GM06990 (cell line): ENCODE results near the gene CCSER2.
"Not testable (repeated sequence)": the region's sequence is repeated elsewhere in the genome, so short reads cannot be mapped to it uniquely, and the experiment has no call there.

Source experiments
- DNase-seq: peaks from one replicate; pipeline ENCODE4 v3.0.0-alpha.2; 2011; ENCODE audit not compliant: insufficient read length; ENCODE audit errors: extremely low read depth
- H3K27me3 ChIP-seq: replicated peaks from 2 replicates; pipeline ENCODE4 v1.6.0; 2011; ENCODE audit warnings: low read length; ENCODE audit not compliant: control insufficient read depth, insufficient read depth
- H3K36me3 ChIP-seq: 2 replicates; pipeline ENCODE4 v1.5.1; 2011; ENCODE audit warnings: low read length; ENCODE audit not compliant: control insufficient read depth, insufficient read depth
- H3K4me3 ChIP-seq: replicated peaks from 2 replicates; pipeline ENCODE4 v1.5.1; 2011; ENCODE audit warnings: low read depth, mild to moderate bottlenecking, control low read depth, low read length
- TF ChIP-seq, protein P1 (sequence below): IDR thresholded peaks from 2 replicates; pipeline ENCODE4 v1.5.1; 2011; ENCODE audit warnings: low read length, control low read depth, mild to moderate bottlenecking, inconsistent platforms; ENCODE audit not compliant: insufficient read depth, poor library complexity, severe bottlenecking

The CCSER2 gene

GRCh38 chr10:84497978-84498377, 169.6 kb downstream of the CCSER2 start:
- TF ChIP-seq, protein P1, sequence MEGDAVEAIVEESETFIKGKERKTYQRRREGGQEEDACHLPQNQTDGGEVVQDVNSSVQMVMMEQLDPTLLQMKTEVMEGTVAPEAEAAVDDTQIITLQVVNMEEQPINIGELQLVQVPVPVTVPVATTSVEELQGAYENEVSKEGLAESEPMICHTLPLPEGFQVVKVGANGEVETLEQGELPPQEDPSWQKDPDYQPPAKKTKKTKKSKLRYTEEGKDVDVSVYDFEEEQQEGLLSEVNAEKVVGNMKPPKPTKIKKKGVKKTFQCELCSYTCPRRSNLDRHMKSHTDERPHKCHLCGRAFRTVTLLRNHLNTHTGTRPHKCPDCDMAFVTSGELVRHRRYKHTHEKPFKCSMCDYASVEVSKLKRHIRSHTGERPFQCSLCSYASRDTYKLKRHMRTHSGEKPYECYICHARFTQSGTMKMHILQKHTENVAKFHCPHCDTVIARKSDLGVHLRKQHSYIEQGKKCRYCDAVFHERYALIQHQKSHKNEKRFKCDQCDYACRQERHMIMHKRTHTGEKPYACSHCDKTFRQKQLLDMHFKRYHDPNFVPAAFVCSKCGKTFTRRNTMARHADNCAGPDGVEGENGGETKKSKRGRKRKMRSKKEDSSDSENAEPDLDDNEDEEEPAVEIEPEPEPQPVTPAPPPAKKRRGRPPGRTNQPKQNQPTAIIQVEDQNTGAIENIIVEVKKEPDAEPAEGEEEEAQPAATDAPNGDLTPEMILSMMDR, result no peak
- no peak for DNase-seq
- Histone ChIP-seq H3K36me3 (no peaks in the 10 kb centered on the region), H3K4me3 (no peak overlapping the region), H3K27me3 (no peaks in the 10 kb centered on the region)

DNA sequence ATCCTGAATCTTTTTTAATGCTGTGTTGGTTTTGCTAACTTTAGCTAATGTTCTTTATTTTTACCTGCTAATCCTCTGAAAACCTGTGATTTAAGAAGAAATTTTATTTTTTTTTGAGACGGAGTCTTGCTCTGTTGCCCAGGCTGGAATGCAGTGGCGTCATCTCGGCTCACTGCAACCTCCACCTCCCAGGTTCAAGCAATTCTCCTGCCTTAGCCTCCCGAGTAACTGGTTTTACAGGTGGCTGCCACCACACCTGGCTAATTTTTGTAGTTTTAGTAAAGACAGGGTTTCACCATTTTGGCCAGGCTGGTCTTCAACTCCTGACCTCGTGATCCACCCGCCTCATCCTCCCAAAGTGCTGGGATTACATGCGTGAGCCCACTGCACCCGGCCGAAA, 170.7 kb downstream of the CCSER2 start:
- not testable (repeated sequence) for H3K27me3 ChIP-seq, H3K4me3 ChIP-seq, DNase-seq, H3K36me3 ChIP-seq

DNA sequence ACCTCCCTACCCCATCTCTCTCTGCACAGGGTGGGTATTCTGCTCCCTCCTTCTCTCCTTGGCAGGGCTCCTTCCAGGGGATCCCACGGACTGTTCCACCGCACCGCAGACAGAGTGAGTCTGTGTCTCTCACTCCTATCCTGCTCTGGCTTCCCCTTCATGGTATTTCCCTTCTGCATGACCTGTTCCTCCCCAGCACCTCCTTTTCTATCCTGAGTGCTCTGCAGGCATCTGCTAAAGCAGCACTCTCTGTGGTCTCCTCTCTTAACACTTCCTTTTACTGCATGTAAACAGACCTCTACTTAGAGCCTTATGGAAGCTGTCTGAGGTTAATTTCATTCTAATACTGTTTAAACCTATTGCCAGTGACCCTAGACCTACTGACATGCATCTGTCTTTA, 171.5 kb downstream of the CCSER2 start:
- no peak for DNase-seq
- H3K4me3 ChIP-seq, result no peak overlapping the region
- TF ChIP-seq, protein P1, result no peak
- H3K27me3 ChIP-seq, result no peaks in the 10 kb centered on the region
- H3K36me3 ChIP-seq, result no peaks in the 10 kb centered on the region

- TF ChIP-seq, protein P1, result no peak
- Histone ChIP-seq H3K36me3 (no peaks in the 10 kb centered on the region; the same call in 1 of the 2 replicates), H3K27me3 (no peaks in the 10 kb centered on the region), H3K4me3 (no peak overlapping the region)
- no peak for DNase-seq
Observed at GRCh38 chr10:84510121-84510520, 181.7 kb downstream of the CCSER2 start.

DNA sequence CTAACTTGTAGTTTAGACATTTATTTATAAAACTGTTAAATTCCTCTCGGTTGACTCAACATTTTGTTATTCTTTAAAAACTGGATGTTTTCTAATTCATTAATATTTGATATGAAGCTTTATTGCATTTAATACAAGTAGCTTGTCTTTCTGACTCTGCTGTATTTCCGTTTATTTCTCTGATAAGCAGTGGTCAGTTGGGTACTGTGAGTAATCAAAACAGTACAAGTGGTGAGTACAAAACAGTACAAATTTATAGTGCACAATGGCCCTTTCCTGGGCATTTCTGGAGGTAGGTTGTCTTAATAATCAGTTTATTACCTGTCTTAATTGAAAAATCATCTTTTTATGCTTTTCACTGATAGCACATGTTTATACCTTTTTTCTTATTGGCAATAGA, 182.7 kb downstream of the CCSER2 start:
- TF ChIP-seq, protein P1, result no peak
- no peak for DNase-seq
- H3K36me3 ChIP-seq, result no peaks in the 10 kb centered on the region; the same call in 1 of the 2 replicates
- no peak overlapping the region for H3K4me3 ChIP-seq
- H3K27me3 ChIP-seq, result no peaks in the 10 kb centered on the region

DNA sequence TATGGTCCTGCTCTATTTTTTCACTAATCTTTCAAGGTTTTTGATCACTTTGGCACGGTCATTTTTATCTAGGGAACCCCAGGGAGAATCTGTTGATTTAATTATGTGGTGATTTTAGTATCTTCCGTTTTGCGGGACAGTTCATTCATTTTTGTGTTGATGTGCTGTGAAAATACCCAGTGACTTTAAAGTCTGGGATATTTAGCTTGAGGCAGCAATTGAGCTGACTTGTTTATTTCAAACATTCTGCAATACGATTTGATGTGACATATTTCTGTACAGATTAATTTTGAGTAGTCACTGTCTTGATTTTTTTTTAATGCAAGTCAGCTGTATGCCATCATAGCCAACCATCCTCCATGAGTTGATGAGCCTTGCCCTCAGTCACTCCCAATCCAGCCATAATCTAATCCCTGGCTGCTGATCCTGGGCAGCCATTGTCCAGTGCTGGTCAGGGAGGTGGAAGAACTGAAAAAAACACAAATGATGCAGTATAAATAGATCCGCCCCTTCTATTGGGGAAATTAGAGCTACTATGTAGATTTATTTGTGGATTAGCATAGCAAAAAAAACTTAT, 183.4 kb downstream of the CCSER2 start:
- no peak overlapping the region for H3K4me3 ChIP-seq
- no peak for DNase-seq
- H3K27me3 ChIP-seq, result no peaks in the 10 kb centered on the region
- TF ChIP-seq, protein P1, result no peak
- no peaks in the 10 kb centered on the region; the same call in 1 of the 2 replicates for H3K36me3 ChIP-seq
